ENCODE data around the gene AK3. TPM values are rescaled to one million over a fixed set of nuclear protein-coding genes. Genes with fewer than 3 reads are reported as not detected.

AK3 gene
- total RNA-seq, 1 donor from 2014 or later, result 56.4 TPM

Other genes with a start within 250 kb of the AK3 start
- 4.4 TPM for gene PLPP6, start 78.9 kb downstream of the AK3 start, total RNA-seq
- gene SPATA6L, start 74.7 kb downstream of the AK3 start, total RNA-seq, result 4.3 TPM
- gene CDC37L1, start 61.6 kb downstream of the AK3 start, total RNA-seq, result 14.9 TPM
- gene RCL1, start 51.7 kb upstream of the AK3 start, total RNA-seq, result 24.6 TPM
- 28.4 TPM for gene JAK2, start 244.1 kb upstream of the AK3 start, total RNA-seq

Data from sciatic nerve (tissue), 1 donor.